ENCODE data around the gene FAM107A. TPM values are rescaled to one million over a fixed set of nuclear protein-coding genes. Genes with fewer than 3 reads are reported as not detected.
"Not testable (repeated sequence)": the region's sequence is repeated elsewhere in the genome, so short reads cannot be mapped to it uniquely, and the experiment has no call there.

FAM107A gene
- total RNA-seq, 1 donor from 2014 or later = 1.3 TPM

DNA sequence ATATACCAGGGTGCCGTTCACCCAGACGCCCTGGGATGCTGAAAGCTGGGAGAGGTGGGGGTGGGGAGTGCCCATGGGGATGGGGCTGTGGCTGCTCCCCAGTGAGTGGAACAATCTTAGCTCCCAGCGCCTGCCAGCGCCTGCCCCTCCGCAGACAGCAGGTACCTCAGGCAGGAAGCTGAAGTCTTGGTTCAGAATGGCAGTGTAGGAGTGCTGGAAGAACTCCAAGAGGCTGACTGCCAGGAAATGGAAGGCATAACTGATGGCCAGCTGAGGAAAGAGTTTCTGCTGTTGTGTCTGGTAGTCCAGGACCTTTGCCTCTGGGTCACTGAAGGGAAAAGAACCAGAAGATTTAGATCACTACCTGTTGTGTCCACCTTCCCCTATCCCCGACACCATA is 48.6 kb downstream of the FAM107A start:
- H3K4me3 ChIP-seq (ENCODE audit: low read depth, low read length) = no peak overlapping the region
- peak; percentile 49 for DNase-seq (ENCODE audit: low read depth)
- no peak for TF ChIP-seq CTCF (conservative IDR thresholded peaks at IDR 0.05; ENCODE audit: low read depth, low read length)

GRCh38 chr3:58527440-58527839 is 49.8 kb downstream of the FAM107A start:
- not testable (repeated sequence) for DNase-seq (ENCODE audit: low read depth); H3K4me3 ChIP-seq (ENCODE audit: low read depth, low read length)

DNA sequence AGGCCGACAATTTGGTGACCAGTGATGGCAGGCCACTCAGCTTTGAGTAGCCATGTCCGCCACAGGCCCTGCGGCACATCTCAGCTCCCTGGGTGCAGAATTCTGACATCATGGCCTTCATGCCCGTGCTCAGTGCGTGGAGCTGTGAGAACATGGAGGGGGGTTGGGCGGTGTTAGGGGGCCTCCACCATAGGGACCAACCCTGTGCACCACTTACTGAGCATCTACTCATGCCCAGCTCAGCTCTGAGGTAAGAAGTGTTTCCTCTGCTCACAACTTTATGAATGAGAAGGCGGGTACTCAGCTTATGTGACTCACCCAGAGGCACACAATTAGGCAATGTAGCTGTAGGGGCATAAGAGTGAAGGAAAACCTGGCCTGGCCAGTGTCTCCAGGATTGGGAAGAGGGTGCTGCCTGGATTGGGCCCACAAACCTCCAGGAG is 50.7 kb downstream of the FAM107A start:
- no peak for TF ChIP-seq CTCF (conservative IDR thresholded peaks at IDR 0.05; ENCODE audit: low read depth, low read length)
- DNase-seq (ENCODE audit: low read depth) = peak; percentile 68
- H3K4me3 ChIP-seq (ENCODE audit: low read depth, low read length) = no peak overlapping the region

DNA sequence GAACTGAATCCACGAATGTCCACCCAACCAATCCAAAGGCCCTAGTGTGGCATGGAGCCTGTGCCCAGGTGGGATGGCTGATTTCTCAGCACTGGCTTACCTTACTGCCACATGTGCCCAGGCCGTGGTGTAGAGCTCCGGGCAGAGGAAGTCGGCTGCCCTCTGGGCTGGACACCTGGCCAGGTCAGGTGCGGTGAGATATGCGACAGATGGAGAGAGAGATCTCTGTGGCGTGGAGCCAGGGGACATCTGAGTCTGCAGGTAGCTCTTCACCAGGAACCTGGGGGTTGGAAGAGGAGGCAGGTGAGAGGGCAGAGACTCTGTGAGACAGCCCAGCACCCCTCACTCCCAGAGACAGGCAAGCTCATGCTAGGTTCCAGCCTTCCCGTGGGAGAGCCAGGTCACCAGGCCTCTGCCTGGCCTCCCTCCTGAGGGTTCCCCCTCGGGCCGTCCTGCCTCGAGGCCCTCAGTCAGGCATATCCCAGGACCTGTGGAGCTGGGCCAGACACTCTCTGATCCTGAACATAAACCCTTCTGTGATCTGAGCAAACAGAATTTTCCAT is 52.8 kb downstream of the FAM107A start:
- DNase-seq (ENCODE audit: low read depth) = no peak
- TF ChIP-seq CTCF (conservative IDR thresholded peaks at IDR 0.05; ENCODE audit: low read depth, low read length) = no peak
- no peak overlapping the region for H3K4me3 ChIP-seq (ENCODE audit: low read depth, low read length)

- no peak overlapping the region for H3K4me3 ChIP-seq (ENCODE audit: low read depth, low read length)
- DNase-seq (ENCODE audit: low read depth) = no peak
- no peak for TF ChIP-seq CTCF (conservative IDR thresholded peaks at IDR 0.05; ENCODE audit: low read depth, low read length)
These were observed 54.3 kb downstream of the FAM107A start for GRCh38 chr3:58522759-58523425.

- no peak overlapping the region for H3K4me3 ChIP-seq (ENCODE audit: low read depth, low read length)
- TF ChIP-seq CTCF (conservative IDR thresholded peaks at IDR 0.05; ENCODE audit: low read depth, low read length) = no peak
- DNase-seq (ENCODE audit: low read depth) = no peak
These were observed 55.1 kb downstream of the FAM107A start for GRCh38 chr3:58521917-58522631.

- TF ChIP-seq CTCF (conservative IDR thresholded peaks at IDR 0.05; ENCODE audit: low read depth, low read length) = no peak
- no peak overlapping the region for H3K4me3 ChIP-seq (ENCODE audit: low read depth, low read length)
- no peak for DNase-seq (ENCODE audit: low read depth)
These were observed 55.9 kb downstream of the FAM107A start for GRCh38 chr3:58521336-58521670.
